Islet precursor cell (in vitro differentiated cells): ENCODE results near the gene DDX31.
"Not testable (repeated sequence)": the region's sequence is repeated elsewhere in the genome, so short reads cannot be mapped to it uniquely, and the experiment has no call there.

Experiments used
- DNase-seq: peaks from one replicate; pipeline ENCODE4 v3.0.0-alpha.2; 2018

Gene DDX31

GRCh38 chr9:132575811-132576210, 94.0 kb downstream of the DDX31 start:
- DNase-seq: no peak

GRCh38 chr9:132575005-132575609, 94.7 kb downstream of the DDX31 start:
- peak; percentile 90 for DNase-seq

GRCh38 chr9:132572921-132573320, 96.9 kb downstream of the DDX31 start:
- DNase-seq: peak; percentile 74

- DNase-seq: no peak
Observed at GRCh38 chr9:132571806-132572600, 97.8 kb downstream of the DDX31 start.

GRCh38 chr9:132568787-132569186, 101.0 kb downstream of the DDX31 start:
- DNase-seq: not testable (repeated sequence)

GRCh38 chr9:132564526-132564925, 105.3 kb downstream of the DDX31 start:
- DNase-seq: no peak

GRCh38 chr9:132562306-132562573, 107.5 kb downstream of the DDX31 start:
- DNase-seq: no peak

GRCh38 chr9:132560616-132561202, 109.1 kb downstream of the DDX31 start:
- DNase-seq: no peak

- DNase-seq: no peak
Observed at GRCh38 chr9:132559711-132560110, 110.1 kb downstream of the DDX31 start.

- DNase-seq: no peak
Observed at GRCh38 chr9:132557159-132557558, 112.6 kb downstream of the DDX31 start.

GRCh38 chr9:132556714-132557113, 113.1 kb downstream of the DDX31 start:
- DNase-seq: no peak

GRCh38 chr9:132556235-132556634, 113.5 kb downstream of the DDX31 start:
- no peak for DNase-seq

GRCh38 chr9:132555528-132555927, 114.3 kb downstream of the DDX31 start:
- no peak for DNase-seq

- no peak for DNase-seq
Observed at GRCh38 chr9:132554755-132555154, 115.0 kb downstream of the DDX31 start.

GRCh38 chr9:132552041-132552440, 117.7 kb downstream of the DDX31 start:
- no peak for DNase-seq

GRCh38 chr9:132551556-132551955, 118.2 kb downstream of the DDX31 start:
- no peak for DNase-seq

- no peak for DNase-seq
Observed at GRCh38 chr9:132548751-132549640, 120.8 kb downstream of the DDX31 start.

GRCh38 chr9:132547976-132548730, 121.6 kb downstream of the DDX31 start:
- DNase-seq: no peak

GRCh38 chr9:132547436-132547835, 122.3 kb downstream of the DDX31 start:
- DNase-seq: no peak

- DNase-seq: no peak
Observed at GRCh38 chr9:132547052-132547431, 122.7 kb downstream of the DDX31 start.

- DNase-seq: peak; percentile 63
Observed at GRCh38 chr9:132546148-132547051, 123.4 kb downstream of the DDX31 start.

GRCh38 chr9:132545578-132545977, 124.2 kb downstream of the DDX31 start:
- no peak for DNase-seq
